Putamen (tissue), 1 donor: Measurements from ENCODE around the gene EDA.
"Not testable (repeated sequence)": the region's sequence is repeated elsewhere in the genome, so short reads cannot be mapped to it uniquely, and the experiment has no call there.

ENCODE experiments used
- DNase-seq: peaks from one replicate; pipeline ENCODE4 v3.0.0-alpha.2; 2016; ENCODE audit warnings: low spot score

The EDA gene

GRCh38 chrX:69959712-69960111, 343.8 kb downstream of the EDA start:
- no peak for DNase-seq

- DNase-seq: no peak
Observed at GRCh38 chrX:69961365-69962072, 345.6 kb downstream of the EDA start.

- peak; percentile 10 for DNase-seq
Observed at GRCh38 chrX:69968950-69969349, 353.0 kb downstream of the EDA start.

DNA sequence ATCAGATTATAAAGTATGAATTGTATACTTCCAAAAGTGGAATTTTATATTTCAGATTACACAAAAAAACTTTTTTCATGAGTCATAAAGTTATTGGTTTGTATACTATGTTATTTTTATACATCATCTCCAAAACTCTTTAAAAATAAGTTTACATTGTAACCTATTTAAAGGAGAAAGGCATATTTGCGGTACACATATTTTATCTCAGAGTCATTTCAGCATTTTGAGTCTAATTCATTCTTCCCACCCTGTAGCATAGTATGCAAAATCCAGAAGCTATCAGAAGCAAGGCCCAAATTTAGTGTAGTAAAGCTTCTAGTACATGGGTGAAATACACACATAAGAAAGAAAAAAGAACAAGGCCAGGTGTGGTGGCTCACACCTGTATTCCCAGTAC, 353.5 kb downstream of the EDA start:
- no peak for DNase-seq

DNA sequence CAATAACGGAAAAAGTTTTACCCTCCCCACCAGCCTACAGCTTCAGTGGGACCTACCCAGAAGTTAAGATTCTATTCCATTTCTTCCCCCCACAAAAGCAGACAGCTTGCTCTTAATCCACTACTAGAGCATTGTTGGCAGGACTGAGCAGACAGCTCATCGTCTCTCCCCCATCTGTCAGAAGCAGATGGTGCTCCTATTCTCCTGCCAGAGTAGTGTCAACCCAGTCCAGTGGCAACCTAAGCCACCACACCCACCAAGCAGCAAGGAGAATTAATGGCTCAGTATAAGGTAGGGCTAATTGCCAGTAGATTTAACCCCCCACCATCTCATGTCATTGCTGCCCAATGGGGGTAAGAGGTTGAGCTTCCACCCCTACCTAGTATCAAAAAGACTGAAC, 371.8 kb downstream of the EDA start:
- no peak for DNase-seq

DNA sequence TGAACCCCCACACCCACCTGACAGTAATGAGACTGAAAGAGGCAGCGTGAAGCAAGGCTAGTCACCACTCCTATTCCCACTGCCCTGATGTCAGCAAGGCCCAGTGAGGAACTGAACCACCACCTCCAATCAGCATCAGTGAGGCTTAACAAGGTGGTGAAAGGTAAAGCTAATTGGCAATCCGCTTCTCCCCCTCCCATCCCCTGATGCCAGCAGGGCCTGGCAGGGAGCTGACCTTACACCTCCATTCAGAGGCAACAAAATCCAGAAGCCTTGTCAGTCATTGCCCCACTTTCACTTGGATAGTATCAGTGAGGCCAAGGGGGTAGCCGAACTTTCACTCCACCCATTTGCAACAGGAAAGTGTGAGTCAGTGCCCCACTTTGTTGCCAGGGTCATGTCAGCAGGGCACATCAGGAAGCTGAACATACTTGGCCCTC, 373.1 kb downstream of the EDA start:
- no peak for DNase-seq

DNA sequence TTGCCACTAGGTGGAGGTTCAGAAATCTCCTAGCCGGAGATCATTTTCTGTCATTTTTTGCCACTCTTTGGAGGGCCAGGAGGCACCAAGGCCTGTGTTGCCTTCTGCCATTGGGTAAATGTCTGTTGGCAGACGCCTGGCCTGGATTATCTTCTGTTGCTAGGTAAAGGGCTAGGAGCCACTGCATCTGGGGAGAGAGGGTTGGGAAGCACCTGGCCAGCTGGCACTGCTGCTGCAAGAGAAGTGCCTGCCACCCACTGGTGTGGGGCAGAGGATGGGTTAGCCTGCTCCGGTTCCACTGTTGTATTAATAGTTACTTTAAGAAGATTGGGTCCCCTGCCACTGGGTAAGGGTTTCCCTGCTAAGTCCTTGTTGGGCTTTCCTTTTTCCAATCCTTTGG, 375.8 kb downstream of the EDA start:
- DNase-seq: no peak

DNA sequence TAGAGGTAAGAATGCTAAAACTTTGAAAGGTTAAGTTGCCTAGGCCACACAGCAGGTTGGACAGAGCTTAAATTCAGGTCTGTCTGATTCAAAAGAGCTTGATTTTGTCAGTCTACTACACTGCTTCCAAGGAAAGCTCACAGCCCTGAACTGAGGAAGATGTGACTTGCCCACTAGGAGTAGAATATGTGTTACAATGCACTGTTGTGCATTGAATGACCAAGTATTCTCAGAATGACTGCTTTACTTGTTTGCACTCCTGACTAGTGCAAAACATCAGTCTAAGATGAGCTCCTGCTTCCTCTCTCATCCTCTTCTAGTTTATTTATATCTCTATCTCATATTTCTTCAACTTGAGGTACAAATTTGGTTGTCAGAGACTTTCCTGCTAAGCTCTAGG, 377.6 kb downstream of the EDA start:
- DNase-seq: no peak

- no peak for DNase-seq
Observed at GRCh38 chrX:69995362-69996112, 379.6 kb downstream of the EDA start.

DNA sequence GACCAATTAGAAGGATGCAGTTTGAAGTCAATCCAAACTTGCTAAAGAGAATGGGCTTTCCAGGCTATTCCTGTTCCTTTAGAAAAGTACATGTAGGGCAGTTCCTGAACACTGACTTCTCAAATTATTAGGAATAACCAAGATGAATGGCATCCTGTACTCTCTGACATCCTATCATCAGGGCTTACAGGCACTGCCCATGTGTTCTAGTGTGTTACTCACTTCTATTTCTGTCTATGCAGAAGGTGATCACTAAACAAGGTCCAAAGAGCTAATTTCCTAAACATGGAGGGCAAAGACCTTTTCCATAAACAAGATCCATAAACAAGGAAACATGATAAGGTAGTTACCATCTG, 380.2 kb downstream of the EDA start:
- DNase-seq: no peak

DNA sequence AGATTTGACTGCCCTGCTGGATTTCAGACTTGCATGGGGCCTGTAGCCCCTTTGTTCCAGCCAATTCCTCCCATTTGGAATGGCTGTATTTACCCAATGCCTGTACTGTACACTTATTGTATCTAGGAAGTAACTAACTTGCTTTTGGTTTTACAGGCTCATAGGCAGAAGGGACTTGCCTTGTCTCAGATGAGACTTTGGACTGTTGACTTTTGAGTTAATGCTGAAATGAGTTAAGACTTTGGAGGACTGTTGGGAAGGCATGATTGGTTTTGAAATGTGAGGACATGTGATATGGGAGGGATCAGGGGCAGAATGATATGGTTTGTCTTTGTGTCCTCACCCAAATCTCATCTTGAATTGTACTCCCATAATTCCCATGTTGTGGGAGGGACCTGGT, 382.4 kb downstream of the EDA start:
- not testable (repeated sequence) for DNase-seq

GRCh38 chrX:70001269-70001668, 385.4 kb downstream of the EDA start:
- DNase-seq: no peak

DNA sequence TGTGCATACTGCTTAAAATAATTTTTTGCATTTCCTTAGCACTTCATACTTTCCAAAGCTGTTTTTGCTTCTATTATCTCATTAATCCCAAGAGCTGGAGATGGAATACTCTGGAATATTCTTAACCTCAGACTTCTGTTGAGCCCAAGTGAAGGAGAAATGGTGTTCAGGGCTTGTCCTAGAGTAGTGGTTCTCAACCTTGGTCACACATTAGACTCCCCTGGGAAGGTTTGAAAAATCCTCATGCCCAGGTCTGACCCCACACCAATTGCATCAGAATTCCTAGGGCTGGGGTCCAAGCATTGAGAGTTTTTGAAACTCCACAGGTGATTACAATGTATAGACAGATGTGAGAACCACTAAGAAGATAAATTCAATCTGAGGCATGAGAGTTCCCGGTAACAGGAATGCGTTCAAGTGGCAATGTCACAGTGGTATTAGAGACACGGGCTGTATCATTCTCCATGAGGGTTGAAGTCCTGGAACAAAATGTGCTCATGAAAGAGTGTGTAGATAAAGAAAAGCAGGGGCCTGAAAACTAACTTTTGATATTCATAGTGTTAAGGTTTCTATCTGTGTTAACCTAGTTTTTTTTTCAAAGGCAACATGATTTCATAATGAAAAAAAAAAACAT, 385.9 kb downstream of the EDA start:
- DNase-seq: no peak

GRCh38 chrX:70007946-70008345, 392.0 kb downstream of the EDA start:
- no peak for DNase-seq

GRCh38 chrX:70009049-70009448, 393.1 kb downstream of the EDA start:
- no peak for DNase-seq

DNA sequence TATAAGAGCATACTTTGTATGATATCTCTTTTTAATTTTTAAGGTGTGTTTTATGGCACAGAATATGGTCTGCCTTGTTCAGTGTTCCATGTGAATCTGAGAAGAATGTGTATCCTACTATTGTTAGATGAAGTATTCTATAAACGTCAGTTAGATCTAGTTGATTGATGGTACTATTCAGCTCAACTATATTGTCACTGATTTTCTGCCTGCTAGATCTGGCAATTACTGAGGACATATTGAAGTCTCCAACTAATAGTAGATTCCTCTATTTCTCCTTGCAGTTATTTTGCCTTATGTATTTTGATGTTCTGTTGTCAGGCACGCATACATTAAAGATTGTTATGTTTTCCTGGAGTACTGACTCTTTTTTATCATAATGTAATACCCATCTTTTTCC, 394.1 kb downstream of the EDA start:
- no peak for DNase-seq

- no peak for DNase-seq
Observed at GRCh38 chrX:70012756-70013155, 396.8 kb downstream of the EDA start.

DNA sequence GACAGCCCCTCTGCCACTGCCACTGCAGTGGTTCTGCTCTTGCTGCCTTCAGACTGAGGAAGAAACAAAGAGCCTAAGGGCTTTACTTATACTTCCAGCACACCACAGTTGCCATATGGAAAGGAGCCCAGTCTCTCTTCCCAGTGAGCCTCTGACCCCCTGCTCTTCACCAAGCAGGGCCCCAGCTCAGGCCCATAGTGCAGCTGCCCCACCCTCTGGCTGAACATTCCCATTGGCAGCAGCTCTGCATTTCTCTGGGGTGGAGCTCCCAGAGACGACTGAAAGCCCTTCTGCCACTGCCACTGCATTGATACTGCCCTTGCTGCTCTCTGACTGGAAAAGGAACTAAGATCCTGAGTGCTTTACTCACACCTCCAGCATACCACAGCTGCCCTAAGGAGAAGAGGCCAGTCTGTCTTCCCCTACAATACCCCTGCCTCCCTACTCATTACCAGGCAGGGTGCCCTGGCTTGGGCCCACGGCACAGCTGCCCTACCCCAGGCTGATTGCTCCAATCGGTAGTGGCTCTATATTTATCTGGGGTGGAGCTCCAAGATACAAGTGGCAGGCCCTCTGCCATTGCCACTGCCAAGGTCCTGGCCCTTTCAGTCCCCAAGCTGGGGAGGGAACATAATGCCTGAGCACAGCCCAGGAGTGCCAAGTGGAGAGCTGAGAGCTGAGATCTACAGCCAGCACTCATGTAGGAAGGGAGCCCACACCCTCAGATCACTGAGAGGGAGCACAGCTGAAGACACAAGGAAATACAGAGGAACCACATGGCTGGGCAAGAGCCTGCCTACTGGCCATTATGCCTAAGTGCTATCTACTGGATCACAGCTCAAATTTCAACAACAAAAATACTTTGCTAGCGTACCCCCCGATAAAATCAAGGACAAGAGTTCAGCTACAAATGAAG, 397.8 kb downstream of the EDA start:
- DNase-seq: no peak

DNA sequence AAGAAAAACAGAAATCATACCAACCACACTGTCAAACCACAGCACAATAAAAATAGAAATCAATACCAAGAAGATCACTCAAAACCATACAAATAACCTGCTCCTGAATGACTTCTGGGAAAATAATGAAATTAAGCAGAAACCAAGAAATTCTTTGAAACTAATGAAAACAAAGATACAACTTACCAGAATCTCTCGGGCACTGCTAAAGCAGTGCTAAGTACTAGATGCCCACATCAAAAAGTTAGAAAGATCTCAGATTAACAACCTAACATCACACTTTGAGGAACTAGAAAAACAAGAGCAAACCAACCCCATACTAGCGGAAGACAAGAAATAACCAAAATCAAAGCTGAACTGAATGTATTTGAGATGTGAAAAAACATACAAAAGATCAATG, 400.6 kb downstream of the EDA start:
- no peak for DNase-seq

DNA sequence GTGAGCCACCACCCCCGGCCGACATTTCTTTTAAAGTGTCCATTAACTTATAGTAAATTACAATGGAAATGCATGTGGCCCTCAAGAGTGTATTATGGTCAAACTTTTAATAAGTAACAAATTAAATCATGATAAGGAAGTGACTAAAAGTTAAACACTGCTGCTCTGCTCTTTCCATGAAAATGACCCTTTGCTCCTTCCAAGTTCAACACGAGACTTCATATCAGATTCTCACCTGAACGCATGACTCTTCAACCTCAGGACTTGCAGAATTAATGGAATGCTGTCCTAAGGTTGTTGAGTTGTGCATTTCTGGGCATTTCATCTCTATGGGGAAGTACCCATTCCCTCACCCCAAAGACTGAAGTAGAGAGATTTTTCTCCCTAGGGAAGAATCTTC, 406.7 kb downstream of the EDA start:
- no peak for DNase-seq

DNA sequence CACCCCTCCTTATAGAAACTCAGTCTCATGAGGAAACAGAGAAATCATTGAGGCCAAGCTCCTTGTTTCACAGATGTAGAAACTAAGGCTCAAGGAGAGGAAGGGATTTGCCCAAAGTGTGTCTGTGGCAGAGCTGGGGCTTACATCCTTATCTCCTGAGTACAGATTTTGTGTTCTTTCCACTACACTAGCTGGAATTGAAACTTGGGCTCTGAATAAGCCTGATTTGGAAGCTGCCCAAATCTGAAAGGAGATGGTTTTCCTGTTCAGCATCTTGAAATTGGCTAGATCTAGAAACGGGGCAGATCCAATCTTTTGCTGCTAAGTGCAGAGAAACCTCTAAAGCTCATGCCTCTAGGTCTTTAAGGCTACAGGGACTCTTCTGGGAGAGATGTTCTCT, 409.6 kb downstream of the EDA start:
- no peak for DNase-seq

- no peak for DNase-seq
Observed at GRCh38 chrX:70026112-70026850, 410.4 kb downstream of the EDA start.
